HG02642 (cell line): Measurements from ENCODE around the gene MEIOB.
"Not testable (repeated sequence)": the region's sequence is repeated elsewhere in the genome, so short reads cannot be mapped to it uniquely, and the experiment has no call there.

Experiments
- ATAC-seq: cut with Tn5 transposase; IDR thresholded peaks from one replicate; pipeline ENCODE4 v1.9.1; 2021; ENCODE audit warnings: mild to moderate bottlenecking; ENCODE audit not compliant: unreplicated experiment, poor library complexity

Gene MEIOB

GRCh38 chr16:1817716-1818115 lies 54.2 kb downstream of the MEIOB start:
- no peak for ATAC-seq

GRCh38 chr16:1817276-1817589 lies 54.7 kb downstream of the MEIOB start:
- ATAC-seq = no peak

GRCh38 chr16:1816396-1817275 lies 55.3 kb downstream of the MEIOB start:
- ATAC-seq = no peak

GRCh38 chr16:1815461-1815860 lies 56.5 kb downstream of the MEIOB start:
- no peak for ATAC-seq

GRCh38 chr16:1812732-1813163 lies 59.2 kb downstream of the MEIOB start:
- no peak for ATAC-seq

- no peak for ATAC-seq
These were observed 61.4 kb downstream of the MEIOB start for GRCh38 chr16:1810536-1810935.

- ATAC-seq = no peak
These were observed 61.9 kb downstream of the MEIOB start for GRCh38 chr16:1810106-1810505.

- ATAC-seq = no peak
These were observed 62.6 kb downstream of the MEIOB start for GRCh38 chr16:1809281-1809801.

GRCh38 chr16:1808691-1809090 lies 63.3 kb downstream of the MEIOB start:
- ATAC-seq = no peak

GRCh38 chr16:1807626-1808025 lies 64.3 kb downstream of the MEIOB start:
- ATAC-seq = no peak

- ATAC-seq = no peak
These were observed 71.3 kb downstream of the MEIOB start for GRCh38 chr16:1800701-1801100.

GRCh38 chr16:1799263-1799662 lies 72.7 kb downstream of the MEIOB start:
- not testable (repeated sequence) for ATAC-seq

- no peak for ATAC-seq
These were observed 76.9 kb downstream of the MEIOB start for GRCh38 chr16:1794908-1795666.

GRCh38 chr16:1794221-1794871 lies 77.6 kb downstream of the MEIOB start:
- no peak for ATAC-seq

GRCh38 chr16:1793578-1794220 lies 78.3 kb downstream of the MEIOB start, which contains the start of gene IGFALS:
Gene IGFALS (minus strand): TSS chr16:1793705. CDS start chr16:1793652, 53 bp downstream.
- no peak for ATAC-seq

- ATAC-seq = no peak
These were observed 79.0 kb downstream of the MEIOB start for GRCh38 chr16:1792836-1793577.

GRCh38 chr16:1791943-1792812 lies 79.8 kb downstream of the MEIOB start:
- no peak for ATAC-seq

- ATAC-seq = no peak
These were observed 80.6 kb downstream of the MEIOB start for GRCh38 chr16:1791256-1791942.
